Glutamatergic neuron (in vitro differentiated cells): ENCODE measurements around the gene TSFM. TPM values are rescaled to one million over a fixed set of nuclear protein-coding genes. Genes with fewer than 3 reads are reported as not detected.
A peak's percentile ranks its signal among the peaks of the same experiment; 100 is the strongest.

Experiments used
- DNase-seq: peaks from one replicate; pipeline ENCODE4 v3.0.0; 2022
- H3K27ac Mint-ChIP-seq: one replicate; pipeline ENCODE4 v1.8.0; 2020; ENCODE audit warnings: mild to moderate bottlenecking, mixed read lengths, inconsistent platforms; ENCODE audit not compliant: unreplicated experiment
- H3K27me3 Mint-ChIP-seq: one replicate; pipeline ENCODE4 v1.8.0; 2020; ENCODE audit warnings: mild to moderate bottlenecking, moderate library complexity, mixed read lengths, inconsistent platforms; ENCODE audit not compliant: unreplicated experiment
- H3K36me3 Mint-ChIP-seq: one replicate; pipeline ENCODE4 v1.8.0; 2020; ENCODE audit warnings: mild to moderate bottlenecking, mixed read lengths, inconsistent platforms; ENCODE audit not compliant: unreplicated experiment
- H3K4me1 Mint-ChIP-seq: one replicate; pipeline ENCODE4 v1.8.0; 2020; ENCODE audit warnings: mild to moderate bottlenecking, low read depth, mixed read lengths, inconsistent platforms; ENCODE audit not compliant: unreplicated experiment
- H3K4me3 Mint-ChIP-seq: one replicate; pipeline ENCODE4 v1.8.0; 2020; ENCODE audit warnings: mild to moderate bottlenecking, mixed read lengths, inconsistent platforms; ENCODE audit not compliant: unreplicated experiment
- H3K9me3 Mint-ChIP-seq: one replicate; pipeline ENCODE4 v1.8.0; 2020; ENCODE audit warnings: mild to moderate bottlenecking, moderate library complexity, mixed read lengths, inconsistent platforms; ENCODE audit not compliant: unreplicated experiment
- total RNA-seq: library from RNA; stranded (reverse); fragmentation: NEBNext Ultra II Directional; extraction: Animal tissue kit (Norgen Biotek cat#: 25700); gene quantifications from one replicate; pipeline ENCODE4 v1.2.1, GENCODE V29; 2021; ENCODE audit not compliant: unreplicated experiment
- TF ChIP-seq, protein P1 (sequence below): fragments of 200-600 bp; sonication (generic); IDR thresholded peaks from one replicate; pipeline ENCODE4 v1.5.0; 2021; ENCODE audit not compliant: partially characterized antibody, unreplicated experiment

TSFM gene
- total RNA-seq, 1 donor from 2014 or later: 35.7 TPM

DNA sequence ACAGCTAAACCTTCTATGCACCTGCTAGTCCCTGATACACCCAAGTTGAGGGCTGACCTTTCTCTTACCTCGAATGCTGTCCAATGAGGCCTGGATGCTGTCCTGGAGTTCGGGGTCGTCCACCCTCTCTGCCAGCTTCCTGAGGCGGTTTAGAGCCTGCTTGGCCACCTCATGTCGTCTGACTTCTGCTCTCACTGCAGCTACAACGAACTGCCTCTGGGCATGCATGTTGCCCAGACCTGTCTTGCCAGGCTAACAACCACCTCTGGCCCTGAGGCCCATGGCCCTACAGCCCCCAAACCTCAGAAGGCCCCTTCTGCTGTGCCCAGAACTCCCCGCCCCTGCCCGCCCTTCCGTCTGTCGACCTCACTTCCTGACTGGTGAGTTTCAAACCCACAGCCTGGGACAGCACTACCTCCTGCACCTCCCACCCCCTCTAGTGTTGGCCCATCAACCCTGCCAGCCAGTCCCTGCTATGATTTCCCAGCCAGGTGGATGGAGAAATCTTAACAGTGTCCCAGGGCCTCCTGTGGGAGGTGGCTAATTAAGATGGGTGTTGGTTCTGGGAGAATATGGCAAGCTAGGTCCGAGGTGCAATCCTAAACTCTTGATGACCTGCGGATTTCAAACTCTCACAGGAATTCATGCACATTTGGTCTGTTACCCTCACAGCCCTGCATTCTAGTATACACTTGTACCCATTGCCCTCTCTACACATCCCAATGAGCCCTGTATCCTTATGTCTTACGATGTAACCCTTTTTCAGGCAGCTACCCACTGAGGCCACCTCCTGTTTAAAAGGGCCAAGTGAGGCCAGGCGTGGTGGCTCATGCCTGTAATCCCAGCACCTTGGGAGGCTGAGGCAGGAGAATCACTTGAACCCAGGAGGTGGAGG is 40.5 kb upstream of the TSFM start:
- peaks cover 10% of the 10 kb centered on the region for H3K4me1 Mint-ChIP-seq
- peaks cover 4% of the 10 kb centered on the region for H3K36me3 Mint-ChIP-seq
- no peak for DNase-seq
- TF ChIP-seq, protein P1, sequence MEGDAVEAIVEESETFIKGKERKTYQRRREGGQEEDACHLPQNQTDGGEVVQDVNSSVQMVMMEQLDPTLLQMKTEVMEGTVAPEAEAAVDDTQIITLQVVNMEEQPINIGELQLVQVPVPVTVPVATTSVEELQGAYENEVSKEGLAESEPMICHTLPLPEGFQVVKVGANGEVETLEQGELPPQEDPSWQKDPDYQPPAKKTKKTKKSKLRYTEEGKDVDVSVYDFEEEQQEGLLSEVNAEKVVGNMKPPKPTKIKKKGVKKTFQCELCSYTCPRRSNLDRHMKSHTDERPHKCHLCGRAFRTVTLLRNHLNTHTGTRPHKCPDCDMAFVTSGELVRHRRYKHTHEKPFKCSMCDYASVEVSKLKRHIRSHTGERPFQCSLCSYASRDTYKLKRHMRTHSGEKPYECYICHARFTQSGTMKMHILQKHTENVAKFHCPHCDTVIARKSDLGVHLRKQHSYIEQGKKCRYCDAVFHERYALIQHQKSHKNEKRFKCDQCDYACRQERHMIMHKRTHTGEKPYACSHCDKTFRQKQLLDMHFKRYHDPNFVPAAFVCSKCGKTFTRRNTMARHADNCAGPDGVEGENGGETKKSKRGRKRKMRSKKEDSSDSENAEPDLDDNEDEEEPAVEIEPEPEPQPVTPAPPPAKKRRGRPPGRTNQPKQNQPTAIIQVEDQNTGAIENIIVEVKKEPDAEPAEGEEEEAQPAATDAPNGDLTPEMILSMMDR: no peak
- H3K4me3 Mint-ChIP-seq: no peak overlapping the region
- no peak overlapping the region for H3K27ac Mint-ChIP-seq
- H3K9me3 Mint-ChIP-seq: peaks cover 18% of the 10 kb centered on the region
- H3K27me3 Mint-ChIP-seq: peaks cover 24% of the 10 kb centered on the region

DNA sequence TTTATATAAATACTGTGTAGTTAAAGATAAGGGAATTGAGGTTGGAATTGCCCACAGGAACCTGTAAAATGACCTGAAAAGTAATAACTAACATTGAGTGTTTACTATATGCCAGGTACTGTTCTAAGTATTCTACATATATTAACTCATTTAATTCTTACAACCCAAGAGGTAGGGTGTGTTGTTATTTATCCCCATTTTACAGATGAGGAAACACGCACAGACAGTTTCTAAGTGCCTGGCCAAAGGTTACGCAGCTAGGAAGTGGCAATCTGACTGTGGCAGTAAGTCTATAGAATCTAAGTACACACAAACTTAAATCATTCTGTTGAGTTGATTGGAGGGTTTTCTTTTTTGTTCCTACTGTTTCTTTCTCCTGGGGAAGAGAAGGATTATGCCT is 38.8 kb upstream of the TSFM start:
- peaks cover 7% of the 10 kb centered on the region for H3K36me3 Mint-ChIP-seq
- TF ChIP-seq, protein P1: no peak
- peaks cover 24% of the 10 kb centered on the region for H3K27me3 Mint-ChIP-seq
- peak overlapping the region; percentile 92 for H3K4me3 Mint-ChIP-seq
- H3K27ac Mint-ChIP-seq: peak overlapping the region; percentile 96
- H3K4me1 Mint-ChIP-seq: peaks cover 10% of the 10 kb centered on the region
- peaks cover 18% of the 10 kb centered on the region for H3K9me3 Mint-ChIP-seq
- DNase-seq: no peak

DNA sequence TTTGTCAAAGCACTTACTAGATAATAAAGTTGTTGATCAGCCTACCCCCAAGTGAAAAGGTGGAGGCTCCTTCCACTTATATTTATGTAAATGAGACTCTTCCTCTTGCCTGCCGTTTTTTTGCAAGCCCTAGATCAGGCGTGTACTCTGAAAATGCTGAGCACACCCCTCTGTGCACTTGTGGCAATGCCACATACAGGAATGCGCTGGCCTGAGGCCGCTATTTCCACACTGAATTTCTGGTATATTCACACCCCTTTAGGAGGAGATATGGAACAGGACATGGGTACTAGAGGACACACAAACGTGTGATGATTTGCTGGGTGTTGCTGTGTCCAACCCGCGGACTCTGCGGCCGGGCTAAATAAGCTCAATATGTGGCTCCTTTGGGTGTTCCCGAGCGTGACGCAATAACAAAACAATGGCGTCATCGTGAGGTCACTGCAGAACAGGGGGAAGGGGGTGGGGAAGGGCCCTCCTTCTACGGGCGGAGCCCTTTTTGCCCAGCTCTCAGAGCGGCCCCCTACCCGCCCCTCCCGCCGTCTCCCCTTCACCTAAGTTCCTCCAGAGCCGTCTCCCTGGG is 38.3 kb upstream of the TSFM start:
- DNase-seq: peak; percentile 83
- peak overlapping the region; percentile 96 for H3K27ac Mint-ChIP-seq
- peaks cover 19% of the 10 kb centered on the region for H3K27me3 Mint-ChIP-seq
- peak overlapping the region; percentile 92 for H3K4me3 Mint-ChIP-seq
- H3K36me3 Mint-ChIP-seq: peaks cover 5% of the 10 kb centered on the region
- TF ChIP-seq, protein P1: no peak
- peaks cover 6% of the 10 kb centered on the region for H3K4me1 Mint-ChIP-seq
- peaks cover 16% of the 10 kb centered on the region for H3K9me3 Mint-ChIP-seq

DNA sequence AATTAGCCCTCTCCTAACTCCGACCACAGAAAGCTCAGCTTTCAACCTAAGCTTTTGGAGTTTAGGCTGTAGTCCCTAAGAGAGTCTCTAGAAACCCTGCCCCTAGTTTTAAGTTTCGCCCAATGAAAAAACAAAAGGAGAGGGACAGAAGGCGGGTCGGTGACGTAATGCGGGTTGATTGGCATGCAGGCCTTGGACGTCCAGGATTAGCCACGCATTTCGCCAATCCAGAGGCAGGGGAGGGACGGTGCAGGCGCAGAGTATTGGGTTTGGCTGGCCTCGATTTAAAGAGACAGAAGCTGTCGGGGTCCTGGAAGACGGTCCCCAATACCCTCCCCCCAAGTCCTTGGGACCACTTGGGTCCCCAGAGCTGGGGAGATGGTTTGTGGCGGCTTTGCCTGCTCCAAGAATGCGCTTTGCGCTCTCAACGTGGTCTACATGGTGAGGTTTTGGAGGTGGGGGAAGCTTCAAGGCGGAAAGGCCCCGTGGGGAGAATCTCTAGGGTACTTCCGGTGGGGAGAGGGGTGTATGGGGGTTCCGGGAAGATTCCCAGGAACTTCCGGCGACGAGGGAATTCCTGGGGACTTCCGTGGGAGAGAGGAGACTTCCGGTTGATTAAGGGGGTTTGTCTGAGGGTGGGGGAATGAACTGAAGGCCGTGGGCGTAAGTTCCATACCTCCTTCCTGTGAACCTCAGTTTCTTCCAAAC is 37.7 kb upstream of the TSFM start, which contains the start of gene TSPAN31:
TSS of gene TSPAN31 (plus strand) at position 263 of the 708 bp plus-strand sequence. CDS start at position 379, 116 bp downstream.
- Mint-ChIP-seq H3K4me3 (peak within 1 kb of the TSS; percentile 92), H3K4me1 (peaks cover 4% of the 10 kb centered on the region), H3K27me3 (peaks cover 17% of the 10 kb centered on the region), H3K9me3 (peaks cover 15% of the 10 kb centered on the region), H3K27ac (peak within 1 kb of the TSS; percentile 96), H3K36me3 (peaks cover 3% of the 10 kb centered on the region)
- peak; percentile 94 for DNase-seq
- TF ChIP-seq, protein P1: no peak
